ENCODE data around the gene GRID1.

- TF ChIP-seq, protein P1, sequence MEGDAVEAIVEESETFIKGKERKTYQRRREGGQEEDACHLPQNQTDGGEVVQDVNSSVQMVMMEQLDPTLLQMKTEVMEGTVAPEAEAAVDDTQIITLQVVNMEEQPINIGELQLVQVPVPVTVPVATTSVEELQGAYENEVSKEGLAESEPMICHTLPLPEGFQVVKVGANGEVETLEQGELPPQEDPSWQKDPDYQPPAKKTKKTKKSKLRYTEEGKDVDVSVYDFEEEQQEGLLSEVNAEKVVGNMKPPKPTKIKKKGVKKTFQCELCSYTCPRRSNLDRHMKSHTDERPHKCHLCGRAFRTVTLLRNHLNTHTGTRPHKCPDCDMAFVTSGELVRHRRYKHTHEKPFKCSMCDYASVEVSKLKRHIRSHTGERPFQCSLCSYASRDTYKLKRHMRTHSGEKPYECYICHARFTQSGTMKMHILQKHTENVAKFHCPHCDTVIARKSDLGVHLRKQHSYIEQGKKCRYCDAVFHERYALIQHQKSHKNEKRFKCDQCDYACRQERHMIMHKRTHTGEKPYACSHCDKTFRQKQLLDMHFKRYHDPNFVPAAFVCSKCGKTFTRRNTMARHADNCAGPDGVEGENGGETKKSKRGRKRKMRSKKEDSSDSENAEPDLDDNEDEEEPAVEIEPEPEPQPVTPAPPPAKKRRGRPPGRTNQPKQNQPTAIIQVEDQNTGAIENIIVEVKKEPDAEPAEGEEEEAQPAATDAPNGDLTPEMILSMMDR (conservative IDR thresholded peaks at IDR 0.05), result no peak
- no peak for TF ChIP-seq EZH2 (IDR thresholded peaks at IDR 0.05; ENCODE audit: low read depth)
These were observed 174.4 kb downstream of the GRID1 start for GRCh38 chr10:86192147-86192546.
